Tibial artery (tissue), 4 donors: ENCODE data around the gene BICC1.

ENCODE experiments used
- DNase-seq, 2 donors: peaks; one replicate each; pipeline ENCODE4 v3.0.0-alpha.2; 2019
- H3K27ac ChIP-seq, 2 donors: fragments of 200-600 bp; sonication (generic) in 1 of 2; 1 replicate in 1 of 2; 2 replicates in 1 of 2; pipeline ENCODE4 v1.5.1; 2018 to 2019; ENCODE audit warnings: mild to moderate bottlenecking in 1 of 2
- H3K27me3 ChIP-seq, 2 donors: fragments of 200-600 bp; sonication (generic) in 1 of 2; one replicate each; pipeline versions ENCODE4 v1.5.1 to v1.6.0; 2016 to 2019
- H3K36me3 ChIP-seq, 3 donors: fragments of 200-600 bp; sonication (generic) in 2 of 3; one replicate each; pipeline ENCODE4 v1.5.1; 2016 to 2019; ENCODE audit warnings: mild to moderate bottlenecking in 2 of 3
- H3K4me1 ChIP-seq, 4 donors: fragments of 200-600 bp; sonication (generic) in 2 of 4; 1 replicate in 3 of 4; 2 replicates in 1 of 4; pipeline ENCODE4 v1.5.1; 2016 to 2019
- H3K4me3 ChIP-seq, 2 donors: fragments of 200-600 bp; sonication (generic) in 1 of 2; 1 replicate in 1 of 2; 2 replicates in 1 of 2; pipeline ENCODE4 v1.5.1; 2018 to 2019; ENCODE audit warnings: mild to moderate bottlenecking in 2 of 2
- H3K9me3 ChIP-seq, 3 donors: fragments of 200-600 bp; sonication (generic) in 1 of 3; one replicate each; pipeline ENCODE4 v1.5.1; 2016 to 2019
- intact Hi-C: fragments of 100-400 bp; cut with DNase I; formaldehyde crosslinking; loops from one replicate; pipeline ENCODE4 v1.15.0; 2023; ENCODE audit warnings: low total_unique reads
- TF ChIP-seq, protein P1 (sequence below), 2 experiments: fragments of 200-600 bp in 1 of 2; fragments of 450-650 bp in 1 of 2; IDR thresholded peaks; one replicate each; pipeline ENCODE4 v1.5.1; 2017 to 2019; ENCODE audit warnings: antibody characterized with exemption in 2 of 2, mild to moderate bottlenecking in 1 of 2, moderate library complexity in 1 of 2

BICC1 gene

DNA sequence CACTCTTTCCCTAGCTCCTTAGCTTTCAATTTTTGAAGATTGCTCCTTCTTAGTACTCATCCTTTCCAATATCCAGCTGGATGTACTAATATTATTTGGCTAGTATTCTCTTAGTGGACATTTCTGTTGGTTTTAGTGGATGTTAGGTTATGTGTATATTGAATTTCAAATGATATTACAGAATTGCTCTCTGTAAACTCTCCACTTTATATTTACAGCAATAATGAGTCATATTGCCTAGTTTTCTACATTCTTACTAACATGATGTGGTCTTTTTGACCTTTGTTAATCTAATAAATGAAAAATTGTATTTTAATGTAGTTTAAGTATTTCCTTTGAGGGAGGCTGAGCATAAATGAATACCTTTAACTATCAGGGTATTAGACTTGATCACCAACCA, 69.4 kb downstream of the BICC1 start:
- Histone ChIP-seq H3K36me3 (no peaks in the 10 kb centered on the region), H3K9me3 (no peaks in the 10 kb centered on the region), H3K27ac (no peak overlapping the region), H3K27me3 (no peaks in the 10 kb centered on the region), H3K4me3 (no peak overlapping the region), H3K4me1 (peaks cover 0 to 32% (median 22%) of the 10 kb centered on the region in 4 donors)
- TF ChIP-seq, protein P1, sequence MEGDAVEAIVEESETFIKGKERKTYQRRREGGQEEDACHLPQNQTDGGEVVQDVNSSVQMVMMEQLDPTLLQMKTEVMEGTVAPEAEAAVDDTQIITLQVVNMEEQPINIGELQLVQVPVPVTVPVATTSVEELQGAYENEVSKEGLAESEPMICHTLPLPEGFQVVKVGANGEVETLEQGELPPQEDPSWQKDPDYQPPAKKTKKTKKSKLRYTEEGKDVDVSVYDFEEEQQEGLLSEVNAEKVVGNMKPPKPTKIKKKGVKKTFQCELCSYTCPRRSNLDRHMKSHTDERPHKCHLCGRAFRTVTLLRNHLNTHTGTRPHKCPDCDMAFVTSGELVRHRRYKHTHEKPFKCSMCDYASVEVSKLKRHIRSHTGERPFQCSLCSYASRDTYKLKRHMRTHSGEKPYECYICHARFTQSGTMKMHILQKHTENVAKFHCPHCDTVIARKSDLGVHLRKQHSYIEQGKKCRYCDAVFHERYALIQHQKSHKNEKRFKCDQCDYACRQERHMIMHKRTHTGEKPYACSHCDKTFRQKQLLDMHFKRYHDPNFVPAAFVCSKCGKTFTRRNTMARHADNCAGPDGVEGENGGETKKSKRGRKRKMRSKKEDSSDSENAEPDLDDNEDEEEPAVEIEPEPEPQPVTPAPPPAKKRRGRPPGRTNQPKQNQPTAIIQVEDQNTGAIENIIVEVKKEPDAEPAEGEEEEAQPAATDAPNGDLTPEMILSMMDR (IDR thresholded peaks at IDR 0.05), result no peak
- no peak for DNase-seq
- intact Hi-C loops, result no loop called here

DNA sequence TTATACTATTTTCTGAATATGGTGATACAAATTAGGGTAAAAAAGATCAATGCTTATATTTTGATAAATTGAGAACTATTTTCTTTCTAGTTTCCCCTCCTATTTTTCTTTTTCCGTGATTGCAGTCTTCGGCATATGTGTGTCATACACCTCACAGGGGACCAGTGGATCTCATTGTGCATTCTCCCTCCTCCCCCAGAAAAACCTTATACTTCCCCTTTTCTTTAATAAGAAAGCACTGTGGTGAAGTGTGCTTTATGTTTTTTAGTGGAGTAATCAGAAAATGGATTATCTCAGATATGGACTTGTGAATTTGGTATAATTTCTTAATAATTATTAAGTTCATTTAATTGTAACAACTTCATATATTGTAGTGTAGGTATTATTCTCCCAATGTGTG, 72.8 kb downstream of the BICC1 start:
- Histone ChIP-seq H3K9me3 (no peaks in the 10 kb centered on the region), H3K27ac (no peak overlapping the region), H3K36me3 (no peaks in the 10 kb centered on the region), H3K27me3 (no peaks in the 10 kb centered on the region), H3K4me1 (peaks cover 0 to 8% (median 4%) of the 10 kb centered on the region in 4 donors), H3K4me3 (no peak overlapping the region)
- DNase-seq, result no peak
- intact Hi-C loops, result no loop called here
- TF ChIP-seq, protein P1 (IDR thresholded peaks at IDR 0.05), result no peak

DNA sequence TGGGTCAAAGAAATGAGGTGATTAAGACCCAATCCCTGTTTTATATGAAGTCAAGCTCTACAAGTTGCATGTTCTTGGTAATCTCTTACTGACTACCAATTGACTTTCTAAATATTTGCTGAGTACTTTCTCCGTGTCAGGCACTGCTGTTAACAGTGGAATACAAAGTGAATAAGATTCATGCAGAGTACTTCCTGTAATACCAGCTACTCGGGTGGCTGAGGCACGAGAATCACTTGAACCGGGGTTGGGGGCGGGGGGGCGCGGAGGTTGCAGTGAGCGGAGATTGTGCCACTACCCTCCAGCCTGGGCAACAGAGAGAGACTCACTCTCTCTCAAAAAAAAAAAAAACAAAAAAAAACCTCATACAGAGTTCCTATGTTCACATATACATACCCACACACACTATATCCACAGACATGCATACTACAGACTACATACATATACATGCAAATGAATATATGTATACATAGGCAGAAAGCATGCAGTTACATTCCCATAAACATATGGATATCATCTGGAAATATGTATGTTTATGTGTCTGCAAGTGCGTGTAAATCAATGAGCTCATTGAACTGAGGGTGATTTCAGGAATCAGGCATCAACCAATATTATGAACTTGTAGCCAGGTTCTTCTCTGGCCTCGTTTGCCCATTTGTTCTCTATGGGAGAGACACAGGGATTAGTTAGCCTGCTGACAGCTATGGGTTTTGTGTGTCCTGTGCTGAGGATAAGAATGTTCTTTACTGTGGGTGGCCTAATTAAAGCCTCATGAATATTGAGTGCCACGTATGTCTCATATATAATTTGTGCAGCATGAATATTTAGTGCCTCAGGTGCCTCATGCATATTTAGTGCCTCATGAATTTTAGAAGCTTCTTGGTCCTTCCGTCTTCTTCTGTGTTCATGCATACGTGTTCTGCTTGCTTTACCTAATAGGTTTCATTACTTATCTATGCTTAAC, 73.9 kb downstream of the BICC1 start:
- no peak for DNase-seq
- Histone ChIP-seq H3K4me3 (no peak overlapping the region), H3K27ac (no peak overlapping the region), H3K9me3 (no peaks in the 10 kb centered on the region), H3K4me1 (peaks cover 0 to 18% (median 10%) of the 10 kb centered on the region in 4 donors), H3K27me3 (no peaks in the 10 kb centered on the region), H3K36me3 (no peaks in the 10 kb centered on the region)
- TF ChIP-seq, protein P1 (IDR thresholded peaks at IDR 0.05), result no peak
- intact Hi-C loops, result no loop called here

DNA sequence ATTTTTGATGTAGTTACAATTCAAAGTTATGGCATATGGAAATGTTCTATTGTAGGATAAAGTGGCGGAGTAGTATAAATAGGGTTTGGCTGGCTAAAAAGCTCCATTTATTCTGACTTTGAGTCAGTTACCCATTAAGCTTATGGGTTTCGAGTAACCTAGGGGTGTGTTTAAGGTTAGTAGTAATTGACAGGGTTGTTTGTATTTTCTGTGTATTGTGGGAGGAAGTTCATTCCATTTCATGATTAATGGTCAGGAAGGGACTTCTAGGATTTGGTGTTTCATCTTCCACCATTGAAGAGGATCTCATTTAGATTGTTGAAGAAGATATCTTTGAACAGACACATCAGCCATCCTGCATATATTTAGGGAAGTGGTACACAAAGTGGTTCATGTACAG, 75.0 kb downstream of the BICC1 start:
- no peaks in the 10 kb centered on the region for H3K36me3 ChIP-seq
- no peaks in the 10 kb centered on the region for H3K9me3 ChIP-seq
- DNase-seq, result no peak
- H3K27me3 ChIP-seq, result no peaks in the 10 kb centered on the region
- TF ChIP-seq, protein P1 (IDR thresholded peaks at IDR 0.05), result no peak
- H3K27ac ChIP-seq, result no peak overlapping the region
- intact Hi-C loops, result no loop called here
- H3K4me1 ChIP-seq, result peaks cover 0 to 18% (median 10%) of the 10 kb centered on the region in 4 donors
- H3K4me3 ChIP-seq, result no peak overlapping the region

DNA sequence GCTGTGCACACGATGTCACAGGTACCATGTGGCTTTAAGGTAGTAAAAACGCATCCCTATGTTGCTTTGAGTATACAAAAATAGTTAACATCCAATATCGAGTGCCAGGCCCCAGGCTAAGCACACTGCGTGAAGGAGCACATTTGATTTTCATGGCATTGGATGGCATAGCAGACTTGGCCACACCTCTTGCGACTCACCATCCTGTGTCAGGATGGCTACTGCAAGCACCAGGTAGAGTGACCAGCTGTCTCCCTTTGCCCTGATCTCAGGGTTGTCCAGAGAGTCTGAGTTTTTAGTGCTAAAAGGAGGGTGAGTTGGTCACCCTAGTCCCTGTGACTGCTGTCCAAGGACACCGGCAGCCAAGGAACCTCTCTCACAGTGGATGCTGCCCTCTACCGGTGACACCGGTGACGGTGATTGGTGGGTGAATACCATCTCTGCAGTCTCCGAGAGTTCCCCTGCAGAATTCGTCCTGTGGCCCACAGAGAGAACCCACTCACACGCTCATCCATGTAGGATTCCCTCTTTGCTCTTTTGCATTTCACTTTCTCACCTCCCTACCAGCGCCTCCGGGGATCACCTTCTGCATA, 76.1 kb downstream of the BICC1 start:
- Histone ChIP-seq H3K9me3 (no peaks in the 10 kb centered on the region), H3K4me3 (no peak overlapping the region), H3K4me1 (peaks cover 0 to 18% (median 10%) of the 10 kb centered on the region in 4 donors), H3K27ac (no peak overlapping the region), H3K36me3 (no peaks in the 10 kb centered on the region), H3K27me3 (no peaks in the 10 kb centered on the region)
- intact Hi-C loops, result no loop called here
- TF ChIP-seq, protein P1 (IDR thresholded peaks at IDR 0.05), result peak in 1 of 2 experiments; percentile 8
- DNase-seq, result no peak
